Endothelial cell of umbilical vein (primary cell): ENCODE results near the gene CHMP5.

ENCODE experiments used
- EZH2 ChIP-seq: IDR thresholded peaks from 2 replicates; pipeline ENCODE4 v1.6.1; 2012; ENCODE audit warnings: borderline replicate concordance, low read depth, mild to moderate bottlenecking, moderate library complexity, low read length, inconsistent platforms; ENCODE audit not compliant: severe bottlenecking
- JUN ChIP-seq: IDR thresholded peaks from 2 replicates; pipeline ENCODE4 v1.6.1; 2011; ENCODE audit warnings: borderline replicate concordance, low read depth; ENCODE audit not compliant: insufficient read length, insufficient read depth
- POLR2A ChIP-seq: IDR thresholded peaks from 2 replicates; pipeline ENCODE4 v1.6.1; 2012; ENCODE audit warnings: low read depth, mild to moderate bottlenecking, control low read depth, low read length
- POLR2AphosphoS5 ChIP-seq: IDR thresholded peaks from 2 replicates; pipeline ENCODE4 v1.6.1; 2012; ENCODE audit warnings: low read depth, mild to moderate bottlenecking, control low read depth, low read length, moderate library complexity; ENCODE audit not compliant: insufficient read depth
- TF ChIP-seq, protein P1 (sequence below): IDR thresholded peaks from 2 replicates; pipeline ENCODE4 v1.6.1; 2011; ENCODE audit not compliant: insufficient read depth, insufficient read length
- TF ChIP-seq, protein P2 (sequence below), 2 donors: IDR thresholded peaks; 1 replicate in 1 of 2; 2 replicates in 1 of 2; pipeline ENCODE4 v1.5.1; 2011; ENCODE audit warnings: low read length in 2 of 2, mild to moderate bottlenecking in 2 of 2, moderate library complexity in 2 of 2, control low read depth in 1 of 2, inconsistent platforms in 1 of 2, low read depth in 1 of 2; ENCODE audit not compliant: insufficient read depth in 1 of 2; ENCODE audit errors: extremely low read depth in 1 of 2

DNA sequence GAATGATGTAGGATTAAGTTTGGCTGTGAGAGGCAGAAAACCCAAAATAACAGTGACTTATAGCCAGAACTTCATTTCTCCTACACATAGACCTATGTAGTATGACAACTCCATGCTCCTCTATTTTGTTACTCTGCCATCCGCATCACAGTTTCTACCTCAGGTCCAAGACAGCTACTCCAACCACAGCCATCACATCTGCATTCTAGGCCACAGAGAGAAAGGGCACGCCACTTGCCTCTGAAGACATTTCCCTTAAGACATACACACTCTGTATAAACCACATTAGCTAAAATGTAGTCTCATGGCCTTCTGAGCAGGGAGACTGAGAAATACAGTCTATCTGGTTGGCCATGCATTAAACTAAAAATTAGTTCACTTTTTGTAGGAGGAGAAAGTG is 14.9 kb upstream of the CHMP5 start:
- TF ChIP-seq, protein P1, sequence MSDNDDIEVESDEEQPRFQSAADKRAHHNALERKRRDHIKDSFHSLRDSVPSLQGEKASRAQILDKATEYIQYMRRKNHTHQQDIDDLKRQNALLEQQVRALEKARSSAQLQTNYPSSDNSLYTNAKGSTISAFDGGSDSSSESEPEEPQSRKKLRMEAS = no peak
- TF ChIP-seq POLR2AphosphoS5 = no peak
- no peak for TF ChIP-seq JUN
- TF ChIP-seq, protein P2, sequence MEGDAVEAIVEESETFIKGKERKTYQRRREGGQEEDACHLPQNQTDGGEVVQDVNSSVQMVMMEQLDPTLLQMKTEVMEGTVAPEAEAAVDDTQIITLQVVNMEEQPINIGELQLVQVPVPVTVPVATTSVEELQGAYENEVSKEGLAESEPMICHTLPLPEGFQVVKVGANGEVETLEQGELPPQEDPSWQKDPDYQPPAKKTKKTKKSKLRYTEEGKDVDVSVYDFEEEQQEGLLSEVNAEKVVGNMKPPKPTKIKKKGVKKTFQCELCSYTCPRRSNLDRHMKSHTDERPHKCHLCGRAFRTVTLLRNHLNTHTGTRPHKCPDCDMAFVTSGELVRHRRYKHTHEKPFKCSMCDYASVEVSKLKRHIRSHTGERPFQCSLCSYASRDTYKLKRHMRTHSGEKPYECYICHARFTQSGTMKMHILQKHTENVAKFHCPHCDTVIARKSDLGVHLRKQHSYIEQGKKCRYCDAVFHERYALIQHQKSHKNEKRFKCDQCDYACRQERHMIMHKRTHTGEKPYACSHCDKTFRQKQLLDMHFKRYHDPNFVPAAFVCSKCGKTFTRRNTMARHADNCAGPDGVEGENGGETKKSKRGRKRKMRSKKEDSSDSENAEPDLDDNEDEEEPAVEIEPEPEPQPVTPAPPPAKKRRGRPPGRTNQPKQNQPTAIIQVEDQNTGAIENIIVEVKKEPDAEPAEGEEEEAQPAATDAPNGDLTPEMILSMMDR (IDR thresholded peaks at IDR 0.05; ENCODE audit: extremely low read depth in 1 of 2, insufficient read depth in 1 of 2, low read depth in 1 of 2, low read length in 2 of 2) = no peak
- no peak for TF ChIP-seq EZH2
- TF ChIP-seq POLR2A = no peak
